GM19395 (cell line): ENCODE results near the gene NDEL1.

ENCODE experiments used
- ATAC-seq: cut with Tn5 transposase; IDR thresholded peaks from one replicate; pipeline ENCODE4 v1.9.1; 2021; ENCODE audit warnings: mild to moderate bottlenecking, moderate library complexity; ENCODE audit not compliant: unreplicated experiment

The NDEL1 gene

GRCh38 chr17:8500609-8501008, 64.9 kb downstream of the NDEL1 start:
- no peak for ATAC-seq

- no peak for ATAC-seq
These were observed 66.4 kb downstream of the NDEL1 start for GRCh38 chr17:8502126-8502525.

- ATAC-seq, result no peak
These were observed 67.7 kb downstream of the NDEL1 start for GRCh38 chr17:8503368-8503767.

- no peak for ATAC-seq
These were observed 68.1 kb downstream of the NDEL1 start for GRCh38 chr17:8503807-8504206.

GRCh38 chr17:8504460-8505207, 69.0 kb downstream of the NDEL1 start:
- ATAC-seq, result no peak

GRCh38 chr17:8506145-8506544, 70.5 kb downstream of the NDEL1 start:
- no peak for ATAC-seq

GRCh38 chr17:8514801-8515200, 79.1 kb downstream of the NDEL1 start:
- no peak for ATAC-seq
